NCI-H2107 (cell line): Measurements from ENCODE around the gene SRRM4.
A peak's percentile ranks its signal among the peaks of the same experiment; 100 is the strongest.

Experiments used
- DNase-seq: peaks from one replicate; lab custom pipeline; 2025; lab: John Stamatoyannopoulos, UW

The SRRM4 gene

DNA sequence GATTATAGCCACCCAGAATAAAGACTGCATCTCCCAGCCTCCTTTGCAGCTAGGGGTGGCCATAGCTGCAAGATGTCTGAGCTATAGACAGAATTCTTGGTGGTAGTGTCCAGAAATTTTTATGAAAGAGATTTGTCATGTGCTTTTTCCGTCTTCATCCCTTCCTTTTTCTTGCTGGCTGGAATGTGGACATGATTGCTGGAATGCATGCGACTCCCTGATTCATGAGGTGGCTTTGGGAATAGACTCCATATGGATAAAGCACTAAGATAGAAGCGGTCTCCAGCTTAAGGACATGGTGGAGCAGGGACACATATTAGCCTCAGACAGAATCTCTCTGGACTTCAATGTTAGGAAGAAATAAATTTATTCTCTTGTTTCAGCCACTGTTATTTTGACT is 187.4 kb downstream of the SRRM4 start:
- no peak for DNase-seq

DNA sequence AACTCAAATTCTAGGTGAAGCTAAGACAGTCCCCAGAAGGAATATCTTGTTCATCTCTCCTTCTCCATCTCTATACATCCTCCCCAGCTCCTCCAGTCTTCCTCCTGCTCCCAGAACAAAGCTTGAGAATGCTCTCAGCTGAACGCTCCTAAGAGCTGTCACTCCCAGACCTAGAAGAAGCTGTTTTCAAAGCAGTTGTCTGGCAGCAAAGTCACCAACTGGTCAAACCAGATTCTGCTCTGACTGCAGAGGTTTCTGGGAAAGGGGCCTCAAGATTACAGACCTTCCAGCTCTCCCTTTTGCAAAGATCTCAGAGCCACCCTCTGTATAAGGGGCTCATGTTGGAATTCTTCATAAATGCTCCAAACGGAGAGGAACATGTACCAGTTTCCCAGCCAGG is 187.8 kb downstream of the SRRM4 start:
- no peak for DNase-seq

DNA sequence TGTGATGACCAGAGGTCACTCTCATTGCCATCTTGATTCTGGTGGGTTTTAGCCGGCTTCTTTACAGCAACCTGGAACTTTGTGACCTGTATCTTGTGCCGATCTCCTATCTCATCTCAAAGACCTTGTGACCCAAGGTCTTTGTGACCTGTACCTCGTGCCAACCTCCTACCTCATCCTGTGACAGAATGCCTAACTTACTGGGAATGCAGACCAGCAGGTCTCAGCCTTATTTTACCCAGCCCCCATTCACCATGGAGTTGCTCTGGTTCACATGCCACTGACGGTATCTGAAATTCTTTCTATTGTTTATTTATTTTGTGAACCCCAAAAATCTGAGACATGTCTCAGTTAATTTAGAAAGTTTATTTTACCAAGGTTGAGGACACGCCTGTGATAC is 189.9 kb downstream of the SRRM4 start:
- no peak for DNase-seq

DNA sequence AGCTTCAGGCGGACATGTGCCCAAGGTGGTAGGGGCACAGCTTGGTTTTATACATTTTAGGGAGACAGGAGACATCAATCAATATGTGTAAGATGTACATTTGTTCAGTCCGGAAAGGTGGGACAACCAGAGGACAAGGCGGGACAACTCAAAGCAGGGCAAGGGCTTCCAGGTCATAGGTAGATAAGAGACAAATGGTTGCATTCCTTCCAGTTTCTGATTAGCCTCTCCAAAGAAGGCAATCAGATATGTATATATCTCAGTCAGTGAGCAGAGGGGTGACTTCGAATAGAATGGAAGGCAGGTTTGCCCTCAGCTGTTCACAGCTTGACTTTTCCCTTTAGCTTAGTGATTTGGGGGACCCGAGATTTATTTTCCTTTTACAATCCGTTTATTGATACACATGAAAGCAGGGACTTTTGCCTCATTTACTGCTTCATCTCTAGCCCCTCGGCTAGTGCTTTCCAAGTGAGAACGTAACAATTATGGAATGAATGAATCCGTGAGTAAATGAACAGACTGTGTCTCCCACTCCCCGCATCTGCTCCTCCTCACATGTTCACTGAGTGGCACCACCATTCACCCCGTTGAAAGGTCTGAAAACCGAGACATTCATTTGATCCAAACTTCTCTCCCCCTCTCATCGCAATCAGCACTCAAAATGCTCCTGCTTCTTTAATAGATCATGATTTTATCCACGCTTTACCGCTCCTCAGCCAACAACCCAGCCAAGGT is 190.5 kb downstream of the SRRM4 start:
- no peak for DNase-seq

DNA sequence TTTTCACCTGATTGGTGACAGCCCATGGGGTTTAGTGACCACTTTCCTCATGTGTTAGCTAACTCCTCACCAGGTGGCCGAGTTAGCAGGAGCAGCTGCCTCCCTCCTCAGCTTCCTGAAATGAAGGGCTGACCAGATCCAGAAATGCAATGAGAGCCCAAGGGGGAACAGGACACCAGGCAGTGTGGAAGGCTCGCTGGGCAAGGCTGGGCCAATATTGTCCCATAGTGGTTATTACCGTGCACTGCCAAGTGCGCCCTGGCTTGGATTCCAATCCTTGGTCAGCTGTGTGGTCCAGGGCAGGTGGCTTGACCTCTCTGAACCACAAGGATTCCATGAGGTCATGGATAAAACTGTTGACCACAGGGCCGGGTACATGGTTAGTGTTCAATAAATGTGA is 193.7 kb downstream of the SRRM4 start:
- no peak for DNase-seq

DNA sequence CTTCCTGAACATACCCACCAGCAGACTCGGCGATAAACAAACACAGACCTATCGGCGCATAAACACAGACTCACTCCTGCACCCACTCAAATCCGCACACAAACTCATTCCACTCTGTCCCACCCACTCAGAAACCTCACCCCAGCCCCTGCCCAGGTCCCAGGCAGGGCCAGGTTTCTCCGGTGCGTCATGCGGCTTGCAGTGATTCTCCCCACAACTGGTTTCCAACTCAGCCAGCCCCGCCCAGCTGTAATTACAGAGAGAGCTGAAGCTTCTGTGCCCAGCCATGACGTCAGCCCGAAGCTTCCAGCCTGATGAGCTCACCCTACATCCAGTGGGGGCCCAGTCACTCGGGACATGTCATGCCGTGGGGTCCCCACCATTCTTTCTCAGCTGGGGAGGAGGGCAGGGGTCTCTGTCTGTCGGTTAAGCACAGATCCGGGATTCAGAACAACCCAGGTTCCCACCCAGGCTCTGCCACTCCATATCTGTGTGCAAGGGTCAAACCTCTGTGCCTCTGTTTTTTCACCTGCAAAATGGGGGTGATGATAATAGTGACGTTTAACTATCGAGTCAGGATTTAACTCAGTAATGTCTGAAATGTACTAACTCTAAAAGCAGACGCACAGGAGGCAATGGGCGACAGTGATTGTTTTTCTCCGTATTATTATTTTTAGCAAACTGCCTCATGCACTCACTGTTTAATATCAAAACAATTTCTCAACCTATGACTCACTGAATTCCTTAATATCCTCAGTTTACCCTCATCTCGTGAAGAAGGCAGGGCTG is 195.1 kb downstream of the SRRM4 start:
- DNase-seq = peak; percentile 42

DNA sequence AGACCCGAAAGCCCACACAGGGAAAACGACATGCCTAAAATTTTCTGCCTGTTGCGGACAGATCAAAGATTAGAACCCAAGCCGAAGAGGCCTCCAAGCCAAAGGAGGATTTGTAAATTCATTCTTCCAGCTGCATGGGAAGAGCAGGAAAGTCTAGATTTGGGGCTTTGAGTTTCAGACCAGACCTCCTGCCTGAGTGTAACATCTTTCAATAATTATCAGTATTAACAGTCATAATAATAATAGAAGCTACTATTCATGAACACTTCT is 195.7 kb downstream of the SRRM4 start:
- DNase-seq = no peak

DNA sequence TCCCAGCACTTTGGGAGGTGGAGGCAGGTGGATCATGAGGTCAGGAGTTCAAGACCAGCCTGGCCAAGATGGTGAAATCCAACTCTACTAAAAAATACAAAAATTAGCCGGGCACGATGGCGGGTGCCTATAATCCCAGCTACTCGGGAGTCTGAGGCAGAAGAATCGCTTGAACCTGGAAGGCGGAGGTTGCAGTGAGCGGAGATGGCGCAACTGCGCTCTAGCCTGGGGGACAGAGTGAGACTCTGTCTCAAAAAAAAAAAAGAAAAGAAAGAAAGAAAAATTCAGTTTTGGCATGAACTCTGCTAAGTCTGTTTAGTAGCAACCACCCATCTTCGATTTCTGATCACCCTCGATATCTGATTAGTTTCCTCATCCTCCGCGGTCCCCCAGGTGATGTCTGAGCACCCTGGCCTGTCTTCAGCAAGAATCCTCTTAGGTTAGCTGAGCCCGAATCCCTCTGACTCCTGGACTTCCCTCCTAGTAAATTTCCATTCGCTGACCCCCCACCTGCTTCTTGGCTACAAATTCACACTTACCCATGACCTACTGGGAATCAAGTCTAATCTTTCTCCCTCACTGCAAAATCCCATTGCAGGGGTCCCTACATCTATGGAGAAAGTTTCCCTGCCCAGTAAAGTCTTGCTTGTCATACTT is 196.5 kb downstream of the SRRM4 start:
- DNase-seq = no peak

DNA sequence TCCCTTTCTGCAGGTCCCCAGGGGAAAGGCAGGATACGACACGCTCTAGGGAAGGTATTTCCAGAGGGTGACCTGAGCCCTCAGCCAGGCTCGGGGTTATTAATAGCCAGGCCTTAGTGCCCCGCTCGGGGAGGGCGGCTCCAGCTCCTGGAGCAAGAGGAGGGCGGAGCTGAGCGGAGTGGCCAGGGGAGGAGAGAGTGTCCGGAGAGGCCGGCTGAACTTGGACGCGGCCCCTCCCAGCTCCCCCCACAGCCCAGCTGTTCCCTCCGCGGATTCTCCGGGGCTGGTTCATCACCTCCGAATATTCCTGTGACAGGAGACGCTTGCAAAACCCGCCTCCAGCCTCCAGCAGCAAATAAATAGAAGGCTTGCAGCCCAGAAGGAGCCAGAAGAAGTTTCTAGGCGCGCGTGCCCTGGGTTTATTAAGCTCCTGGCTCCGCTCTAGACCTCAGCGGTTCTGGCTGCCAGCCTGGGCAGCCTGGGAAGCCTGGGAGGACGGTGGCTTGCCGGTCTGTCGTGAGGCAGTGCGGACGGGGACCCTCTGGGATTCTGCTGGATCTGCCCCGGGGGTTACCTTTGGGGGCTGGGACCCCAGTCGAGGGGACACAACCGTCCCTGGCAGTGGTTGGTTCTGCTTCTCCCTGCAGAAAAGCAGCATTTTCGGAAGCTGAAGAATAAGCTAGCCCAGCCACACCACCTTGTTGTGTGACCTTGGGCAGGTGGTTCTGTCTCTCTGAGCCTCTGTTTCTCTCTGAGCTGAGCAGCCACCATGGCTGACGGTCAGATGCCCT is 197.4 kb downstream of the SRRM4 start, which contains the start of gene HSPB8:
Gene HSPB8 (plus strand): TSS at position 388 of the 791 bp plus-strand sequence. CDS start 382 bp downstream, at position 770.
- no peak for DNase-seq

DNA sequence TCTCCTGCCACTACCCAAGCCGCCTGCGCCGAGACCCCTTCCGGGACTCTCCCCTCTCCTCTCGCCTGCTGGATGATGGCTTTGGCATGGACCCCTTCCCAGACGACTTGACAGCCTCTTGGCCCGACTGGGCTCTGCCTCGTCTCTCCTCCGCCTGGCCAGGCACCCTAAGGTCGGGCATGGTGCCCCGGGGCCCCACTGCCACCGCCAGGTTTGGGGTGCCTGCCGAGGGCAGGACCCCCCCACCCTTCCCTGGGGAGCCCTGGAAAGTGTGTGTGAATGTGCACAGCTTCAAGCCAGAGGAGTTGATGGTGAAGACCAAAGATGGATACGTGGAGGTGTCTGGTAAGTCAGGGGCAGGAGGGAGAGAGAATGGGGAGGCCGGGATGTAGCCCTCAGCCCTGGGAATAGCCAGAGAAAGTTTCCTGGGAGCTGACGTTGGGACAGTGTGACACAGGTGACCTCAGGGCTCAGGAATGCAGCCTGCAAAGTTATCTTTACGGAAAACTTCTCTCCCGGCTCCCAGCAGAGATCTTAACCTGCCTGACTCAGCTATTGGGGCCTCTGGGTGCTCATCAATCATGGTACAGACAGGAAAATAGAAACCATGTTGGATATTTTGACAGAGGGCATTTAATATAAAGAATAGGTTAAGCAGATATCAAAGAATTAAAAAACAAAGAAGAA is 198.1 kb downstream of the SRRM4 start:
- no peak for DNase-seq

DNA sequence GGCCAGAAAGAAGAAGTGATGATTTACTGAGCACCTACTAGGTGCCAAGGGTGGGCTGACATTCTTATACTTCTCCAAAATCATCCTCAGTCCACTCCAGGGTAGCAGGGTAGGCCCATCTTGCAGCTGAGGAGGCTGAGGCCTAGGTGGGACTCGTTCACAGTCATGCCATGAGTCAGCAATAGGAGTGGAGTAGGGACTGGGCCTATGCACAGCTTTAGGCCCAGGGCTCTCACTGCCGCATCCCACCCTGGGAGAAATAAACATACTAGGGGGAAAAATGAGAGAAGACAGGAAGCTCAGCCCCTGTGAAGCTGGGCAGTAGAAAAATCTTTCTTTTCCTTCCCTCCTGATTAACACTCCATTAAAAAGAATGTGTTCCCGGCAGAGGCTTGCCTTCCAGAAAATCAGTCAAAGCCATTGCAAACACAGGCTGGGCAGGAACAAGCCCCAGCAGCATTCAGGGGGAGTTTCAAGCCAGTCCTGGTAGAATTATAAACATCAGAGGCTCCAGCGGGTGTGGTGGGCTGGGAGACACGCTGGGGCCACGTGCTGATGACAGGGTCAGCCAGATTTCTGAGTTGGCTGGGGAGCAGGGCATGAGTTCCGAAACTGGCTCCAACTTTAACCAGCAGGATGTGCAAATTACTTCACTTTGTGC is 199.2 kb downstream of the SRRM4 start:
- no peak for DNase-seq

DNA sequence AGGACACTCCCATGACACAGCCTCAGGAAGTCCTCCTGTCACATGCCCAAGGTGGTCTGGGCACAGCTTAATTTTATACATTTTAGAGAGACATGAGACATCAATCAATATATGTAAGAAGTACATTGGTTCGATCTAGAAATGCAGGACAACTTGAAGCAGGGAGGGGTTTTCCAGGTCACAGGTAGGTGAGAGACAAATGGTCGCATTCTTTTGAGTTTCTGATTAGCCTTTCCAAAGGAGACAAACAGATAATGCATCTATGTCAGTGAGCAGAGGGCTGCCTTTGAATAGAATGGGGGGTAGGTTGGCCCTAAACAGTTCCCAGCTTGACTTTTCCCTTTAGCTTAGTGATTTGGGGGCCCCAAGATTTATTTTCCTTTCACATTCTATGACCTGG is 199.9 kb downstream of the SRRM4 start:
- DNase-seq = no peak

DNA sequence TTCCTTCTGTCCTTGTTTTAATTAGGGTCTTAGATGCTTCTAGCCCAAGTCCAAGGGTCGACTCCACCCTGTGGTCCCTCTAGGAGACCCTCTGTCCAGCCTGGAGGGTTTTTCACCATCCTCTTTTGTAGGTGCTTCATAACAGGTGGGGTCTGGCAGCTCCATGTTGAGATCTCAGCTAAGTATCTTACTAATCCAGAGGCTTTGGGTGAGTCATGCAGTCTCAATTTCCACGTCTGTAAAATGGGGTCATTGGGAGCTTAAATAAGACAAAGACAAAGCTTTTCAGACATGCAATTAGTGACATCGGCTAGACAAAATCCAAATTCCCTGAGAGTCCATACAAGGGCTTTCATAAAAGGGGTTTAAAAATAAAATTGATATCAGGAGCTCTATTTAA is 200.6 kb downstream of the SRRM4 start:
- DNase-seq = no peak

DNA sequence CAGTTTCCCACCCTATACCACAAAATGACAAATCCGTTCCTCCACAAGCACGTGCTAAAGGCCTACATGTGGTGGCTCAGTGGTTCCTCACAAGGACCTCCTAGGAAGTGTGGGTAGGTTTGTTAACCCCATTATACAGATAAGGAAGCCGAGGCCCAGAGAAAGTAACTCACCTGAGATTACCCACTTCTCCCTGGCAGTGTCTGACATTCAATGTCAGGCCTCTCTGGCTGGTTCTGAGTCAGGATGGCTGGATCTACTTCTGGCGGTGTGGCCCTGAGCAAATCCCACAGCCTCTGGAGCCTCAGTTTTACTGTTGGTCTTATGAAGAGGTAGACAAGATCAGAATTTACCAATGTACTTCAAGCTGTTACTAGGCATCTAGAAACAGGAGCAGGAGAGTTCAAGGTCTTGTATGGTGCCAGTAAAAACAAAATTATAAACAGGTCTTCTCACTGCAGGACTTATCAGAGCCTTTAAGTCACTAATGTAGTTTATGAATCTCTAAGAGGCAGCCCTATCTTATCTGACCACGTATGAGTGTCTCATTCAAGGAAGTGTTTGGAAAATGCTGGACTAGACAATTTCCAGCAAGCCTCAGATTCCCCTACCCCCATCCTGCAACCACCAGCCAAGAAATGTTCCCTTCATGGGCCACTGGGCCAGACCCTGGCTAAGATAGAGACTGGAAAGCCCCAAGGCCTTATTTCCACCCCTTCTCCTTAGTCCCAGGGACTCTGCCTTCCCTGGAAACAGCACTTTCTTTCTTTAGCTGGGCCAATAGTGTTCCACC is 201.6 kb downstream of the SRRM4 start:
- DNase-seq = no peak

DNA sequence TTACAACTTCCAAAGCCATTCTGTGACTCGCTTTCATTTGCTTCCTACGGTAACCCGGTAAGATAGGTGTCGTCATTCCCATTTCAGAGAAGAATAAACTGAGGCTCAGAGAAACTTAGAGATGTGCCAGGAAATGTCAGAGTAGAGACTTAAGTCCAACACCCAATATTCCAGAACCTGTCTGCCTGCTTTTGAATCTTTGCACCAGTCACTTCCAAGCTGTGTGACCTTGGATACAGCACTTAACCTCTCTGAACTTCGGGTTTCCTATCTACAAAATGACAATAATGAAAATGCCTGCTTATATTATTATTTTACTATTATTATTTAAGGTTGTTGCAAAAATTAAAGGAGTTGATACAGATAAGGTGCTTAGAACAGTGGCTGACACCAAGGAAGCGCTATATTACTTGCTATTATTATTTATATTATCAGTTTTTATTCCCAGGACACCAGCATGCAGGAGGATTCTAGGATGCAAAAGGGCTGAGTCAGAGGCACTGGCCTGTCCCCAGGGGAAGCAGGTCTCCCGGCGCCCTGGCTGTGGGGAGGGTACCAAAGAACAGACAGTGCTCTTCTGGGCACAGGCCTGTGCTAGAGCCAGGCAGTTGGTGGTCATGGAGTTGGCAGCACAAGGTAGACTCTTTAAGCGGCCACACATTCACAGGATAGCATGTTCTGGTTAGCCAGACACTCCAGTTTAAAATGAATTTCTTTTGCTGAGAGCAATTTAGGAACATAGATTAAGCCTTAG is 202.8 kb downstream of the SRRM4 start:
- DNase-seq = no peak

DNA sequence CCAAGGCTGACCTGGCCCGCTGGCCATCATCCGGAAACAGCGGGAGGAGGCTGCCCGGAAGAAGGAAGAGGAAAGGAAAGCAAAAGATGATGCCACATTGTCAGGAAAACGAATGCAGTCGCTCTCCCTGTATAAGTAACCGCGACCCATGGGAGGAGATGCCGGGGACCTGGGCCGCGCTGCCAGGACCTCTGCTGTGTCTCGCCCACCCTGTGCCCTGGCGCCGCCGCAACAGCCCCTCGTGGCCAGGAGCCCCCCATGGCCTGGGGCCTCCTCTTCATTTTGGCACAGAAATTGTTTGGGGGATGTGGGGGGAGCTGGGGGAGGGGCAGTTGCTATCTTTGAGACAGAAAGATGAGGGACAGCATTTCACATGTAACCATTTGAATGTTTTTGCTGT is 213.9 kb downstream of the SRRM4 start:
- no peak for DNase-seq

DNA sequence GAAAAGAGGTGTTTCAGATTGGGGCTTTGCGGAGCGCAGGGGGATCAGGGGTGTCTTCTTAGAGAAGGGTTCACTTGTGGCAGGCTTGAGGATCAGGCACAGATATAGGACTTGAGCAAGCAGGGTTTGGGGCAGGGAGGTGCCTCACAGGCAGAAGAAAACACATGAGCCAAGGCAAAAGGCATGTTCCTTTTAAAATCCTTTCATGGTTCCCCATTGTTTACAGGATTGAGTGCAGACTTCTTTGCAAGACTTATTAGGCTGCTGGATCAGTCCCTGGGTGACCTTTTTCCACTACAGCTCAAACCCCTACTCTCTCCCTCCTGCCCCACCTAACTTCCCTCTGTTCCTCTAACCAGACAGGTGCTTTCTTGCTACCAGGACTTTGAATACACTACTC is 217.1 kb downstream of the SRRM4 start:
- DNase-seq = no peak

DNA sequence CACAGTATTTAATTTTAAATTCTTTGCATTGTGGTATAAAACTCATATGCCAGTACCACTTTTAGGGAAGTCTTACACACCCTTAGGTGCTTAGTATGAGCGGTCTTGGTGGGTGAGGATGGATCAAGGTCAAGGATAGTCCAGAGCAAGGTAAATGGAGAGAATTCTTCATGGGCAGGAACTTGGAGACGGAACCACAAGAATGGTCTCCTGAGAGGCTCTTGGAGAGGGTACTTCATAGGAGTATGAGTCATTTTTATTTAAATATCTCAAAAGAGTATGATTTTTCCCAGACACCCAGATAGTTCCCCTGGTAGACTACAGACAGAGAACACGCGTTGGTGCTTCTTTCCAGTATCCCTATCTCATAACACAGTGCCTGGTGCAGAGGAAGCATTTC is 219.3 kb downstream of the SRRM4 start:
- no peak for DNase-seq

DNA sequence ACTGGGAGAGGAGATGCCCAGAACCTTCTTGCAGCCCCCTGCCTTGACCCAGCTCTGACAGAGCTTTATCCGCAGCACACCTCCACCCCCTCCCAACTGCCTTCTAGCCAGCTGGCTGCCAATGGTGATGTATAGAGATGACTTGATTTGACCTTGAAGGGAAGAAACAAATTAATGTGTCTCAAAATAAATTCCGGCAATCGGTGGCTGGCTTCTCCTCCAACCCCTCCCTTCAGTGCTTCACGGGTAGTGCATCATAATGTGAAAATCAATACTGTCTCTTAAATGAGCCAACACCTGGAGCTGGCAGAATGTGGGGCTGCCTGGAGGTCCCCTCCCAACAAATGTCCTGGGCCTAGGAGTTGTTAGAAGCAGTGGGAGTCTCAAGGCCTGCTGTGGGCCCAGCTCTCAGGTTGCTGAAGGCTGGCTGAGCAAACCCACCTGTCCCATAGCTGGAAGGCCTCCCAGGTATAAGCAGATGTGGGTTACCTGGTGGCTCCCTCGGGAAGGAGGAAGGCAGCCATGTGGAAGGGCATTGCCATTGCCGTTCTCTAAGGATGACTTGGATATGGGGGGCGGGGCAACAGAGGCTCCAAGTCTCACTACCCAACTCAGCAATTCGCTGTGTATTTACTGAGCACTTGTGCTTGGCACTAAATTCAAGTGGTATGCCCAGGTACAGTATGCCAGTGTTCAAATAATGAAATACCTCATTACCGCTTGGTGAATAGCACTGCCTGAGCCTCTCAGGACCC is 220.6 kb downstream of the SRRM4 start:
- DNase-seq = no peak
